K562 (cell line): ENCODE results near the gene GPX7. TPM values are rescaled to one million over a fixed set of nuclear protein-coding genes. Genes with fewer than 3 reads are reported as not detected.

Source experiments
- BRD4 ChIP-seq: fragments of 200-600 bp; sonication (generic); IDR thresholded peaks from 2 replicates; pipeline ENCODE4 v1.6.1; 2017; ENCODE audit warnings: inconsistent platforms
- C11orf30 ChIP-seq: fragments of 450-650 bp; IDR thresholded peaks from 2 replicates; pipeline ENCODE4 v1.6.1; 2016; ENCODE audit warnings: low read depth, mild to moderate bottlenecking
- GABPB1 ChIP-seq: sonication (generic); formaldehyde crosslinking; IDR thresholded peaks from 2 replicates; pipeline ENCODE4 v1.8.0; 2022; ENCODE audit warnings: mild to moderate bottlenecking, missing genetic modification reagents
- GTF2A2 ChIP-seq: IDR thresholded peaks from 2 replicates; pipeline ENCODE4 v1.6.1; 2016; ENCODE audit warnings: mild to moderate bottlenecking, missing genetic modification characterization, missing compliant biosample characterization
- HDAC1 ChIP-seq, 2 experiments: fragments of 450-650 bp; IDR thresholded peaks; 2 replicates each; pipeline ENCODE4 v1.6.1; 2016 to 2017; ENCODE audit warnings: inconsistent platforms in 1 of 2, mild to moderate bottlenecking in 1 of 2, moderate library complexity in 1 of 2
- JUN ChIP-seq, 2 experiments: sonication (generic) in 1 of 2; formaldehyde crosslinking in 1 of 2; IDR thresholded peaks; 2 replicates each; pipeline versions ENCODE4 v1.6.1 to v1.8.0; 2012 to 2022; ENCODE audit warnings: borderline replicate concordance in 2 of 2, mild to moderate bottlenecking in 2 of 2, improper control_type of control experiment in 1 of 2, low read depth in 1 of 2, low read length in 1 of 2, missing genetic modification reagents in 1 of 2
- L3MBTL2 ChIP-seq: fragments of 450-650 bp; IDR thresholded peaks from 2 replicates; pipeline ENCODE4 v1.6.1; 2016; ENCODE audit warnings: mild to moderate bottlenecking, moderate library complexity
- POLR3A ChIP-seq: IDR thresholded peaks from 2 replicates; pipeline ENCODE4 v1.6.1; 2011; ENCODE audit warnings: borderline replicate concordance, mild to moderate bottlenecking, moderate library complexity; ENCODE audit not compliant: insufficient read length, insufficient read depth; ENCODE audit errors: extremely low read depth
- ZBTB33 ChIP-seq: sonication (generic); formaldehyde crosslinking; IDR thresholded peaks from 2 replicates; pipeline ENCODE4 v1.8.1; 2023; ENCODE audit warnings: mild to moderate bottlenecking, missing genetic modification reagents
- ZFPM2 ChIP-seq: fragments of 250-450 bp; sonication (Bioruptor Pico); IDR thresholded peaks from 2 replicates; pipeline ENCODE4 v1.5.1; 2022; ENCODE audit warnings: mild to moderate bottlenecking
- ZNF12 ChIP-seq: sonication (generic); formaldehyde crosslinking; IDR thresholded peaks from 2 replicates; pipeline ENCODE4 v1.4.0; 2020; ENCODE audit warnings: mild to moderate bottlenecking, missing genetic modification reagents
- ZNF282 ChIP-seq: sonication (generic); formaldehyde crosslinking; IDR thresholded peaks from 2 replicates; pipeline ENCODE4 v1.8.1; 2023; ENCODE audit warnings: missing genetic modification reagents
- ZNF707 ChIP-seq: fragments of 250-450 bp; sonication (Bioruptor Pico); conservative IDR thresholded peaks from 2 replicates; pipeline ENCODE4 v1.8.0; 2022; ENCODE audit warnings: inconsistent platforms, mild to moderate bottlenecking, moderate library complexity
- polyA plus RNA-seq, 8 experiments: library from polyadenylated mRNA; depleted of rRNA in 4 of 8; stranded (reverse) in 5 of 8; unstranded in 3 of 8; fragments of >200 nt; fragmentation: Nextera tagmentation in 2 of 8; fragmentation: Illumina TruSeq in 1 of 8; extraction: Ambion mirVana in 2 of 8; extraction: Trizol in 1 of 8; gene quantifications; 2 replicates each; pipeline versions ENCODE4 v1.2.1 to v1.2.3, GENCODE V29; 2011 to 2014; ENCODE audit warnings: inconsistent platforms in 1 of 8, missing spikeins in 1 of 8
- total RNA-seq, 7 experiments: library from RNA; depleted of rRNA in 6 of 7; stranded (reverse); fragments of >200 nt in 6 of 7; fragmentation: Illumina TruSeq in 2 of 7; extraction: Trizol in 2 of 7; gene quantifications; 2 replicates each; pipeline versions ENCODE4 v1.2.1 to v1.2.3, GENCODE V29; 2011 to 2021; ENCODE audit warnings: low replicate concordance in 1 of 7
- TF ChIP-seq, protein P1 (sequence below): sonication (generic); formaldehyde crosslinking; IDR thresholded peaks from 2 replicates; pipeline ENCODE4 v1.8.1; 2023; ENCODE audit warnings: mild to moderate bottlenecking, missing genetic modification reagents

Gene GPX7
- total and polyA plus RNA-seq, 9 of the 15 experiments (the other 6 are each of a cell fraction or from before 2014, with no cell fraction given) = 0.08 TPM; not detected in 8

- TF ChIP-seq GTF2A2 = no peak
- TF ChIP-seq L3MBTL2 = peak; percentile 98
- no peak for TF ChIP-seq ZNF707 (CRISPR knock-in tag)
- no peak for TF ChIP-seq POLR3A
- TF ChIP-seq, protein P1, sequence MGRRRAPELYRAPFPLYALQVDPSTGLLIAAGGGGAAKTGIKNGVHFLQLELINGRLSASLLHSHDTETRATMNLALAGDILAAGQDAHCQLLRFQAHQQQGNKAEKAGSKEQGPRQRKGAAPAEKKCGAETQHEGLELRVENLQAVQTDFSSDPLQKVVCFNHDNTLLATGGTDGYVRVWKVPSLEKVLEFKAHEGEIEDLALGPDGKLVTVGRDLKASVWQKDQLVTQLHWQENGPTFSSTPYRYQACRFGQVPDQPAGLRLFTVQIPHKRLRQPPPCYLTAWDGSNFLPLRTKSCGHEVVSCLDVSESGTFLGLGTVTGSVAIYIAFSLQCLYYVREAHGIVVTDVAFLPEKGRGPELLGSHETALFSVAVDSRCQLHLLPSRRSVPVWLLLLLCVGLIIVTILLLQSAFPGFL (CRISPR knock-in tag) = 0 out of 2 replicates have a peak, but pooled peaks have one; percentile 39
- TF ChIP-seq ZNF282 = 0 out of 2 replicates have a peak, but pooled peaks have one; percentile 36
- TF ChIP-seq GABPB1 = peak; percentile 64
- no peak for TF ChIP-seq JUN (IDR thresholded peaks at IDR 0.05; ENCODE audit: borderline replicate concordance, low read depth, low read length)
- TF ChIP-seq JUN (CRISPR knock-in tag; IDR thresholded peaks at IDR 0.05; ENCODE audit: borderline replicate concordance) = peak; percentile 78; the same call in 1 of the 2 replicates
- TF ChIP-seq ZFPM2 = no peak
- TF ChIP-seq ZNF12 (CRISPR knock-in tag) = peak; percentile 78
- peak; percentile 52; the same call in 1 of the 2 replicates for TF ChIP-seq ZBTB33 (CRISPR knock-in tag)
- TF ChIP-seq BRD4 = peak; percentile 54; the same call in 1 of the 2 replicates
- peak in 1 of 2 experiments; percentile 69; a peak in 2 of 4 replicates for TF ChIP-seq HDAC1 (IDR thresholded peaks at IDR 0.05)
- TF ChIP-seq C11orf30 = peak; percentile 45
Measured at GRCh38 chr1:52552505-52553361, 49.4 kb upstream of the GPX7 start, which contains the start of gene TUT4 (continued).
